ENCODE data around the gene ZNF236. TPM values are rescaled to one million over a fixed set of nuclear protein-coding genes. Genes with fewer than 3 reads are reported as not detected.

ZNF236 gene
- total RNA-seq, 1 donor, result 11.6 TPM

GRCh38 chr18:76922107-76922506 is 99.8 kb downstream of the ZNF236 start:
- Histone ChIP-seq H3K27me3 (ENCODE audit: insufficient read depth, low read length) (no peaks in the 10 kb centered on the region), H2AFZ (ENCODE audit: low read length) (no peak overlapping the region), H3K36me3 (ENCODE audit: insufficient read depth, low read length) (peaks cover 19% of the 10 kb centered on the region), H3K4me2 (ENCODE audit: insufficient read depth, low read length) (peak overlapping the region; percentile 6), H3K27ac (ENCODE audit: low read depth, low read length) (no peak overlapping the region), H3K4me1 (ENCODE audit: insufficient read depth, low read length) (no peaks in the 10 kb centered on the region), H3K4me3 (ENCODE audit: insufficient read depth, low read length) (no peak overlapping the region), H3K79me2 (ENCODE audit: insufficient read depth, low read length) (peaks cover 2% of the 10 kb centered on the region), H4K20me1 (ENCODE audit: insufficient read depth, low read length) (no peaks in the 10 kb centered on the region), H3K9me3 (ENCODE audit: low read depth, low read length) (no peaks in the 10 kb centered on the region)
- DNase-seq (ENCODE audit: insufficient read length, low spot score, missing footprints), result peak; percentile 85
- peak; percentile 65 for TF ChIP-seq CTCF (IDR thresholded peaks at IDR 0.05; ENCODE audit: extremely low read depth, low read depth, low read length)

- H3K4me2 ChIP-seq (ENCODE audit: insufficient read depth, low read length), result no peak overlapping the region
- H3K27me3 ChIP-seq (ENCODE audit: insufficient read depth, low read length), result no peaks in the 10 kb centered on the region
- H3K79me2 ChIP-seq (ENCODE audit: insufficient read depth, low read length), result peaks cover 2% of the 10 kb centered on the region
- H3K36me3 ChIP-seq (ENCODE audit: insufficient read depth, low read length), result peaks cover 25% of the 10 kb centered on the region
- no peak for DNase-seq (ENCODE audit: insufficient read length, low spot score, missing footprints)
- H2AFZ ChIP-seq (ENCODE audit: low read length), result no peak overlapping the region
- no peaks in the 10 kb centered on the region for H3K9me3 ChIP-seq (ENCODE audit: low read depth, low read length)
- no peaks in the 10 kb centered on the region for H3K4me1 ChIP-seq (ENCODE audit: insufficient read depth, low read length)
- H3K27ac ChIP-seq (ENCODE audit: low read depth, low read length), result no peak overlapping the region
- peak; percentile 60 for TF ChIP-seq CTCF (IDR thresholded peaks at IDR 0.05; ENCODE audit: extremely low read depth, low read depth, low read length)
- H4K20me1 ChIP-seq (ENCODE audit: insufficient read depth, low read length), result no peaks in the 10 kb centered on the region
- no peak overlapping the region for H3K4me3 ChIP-seq (ENCODE audit: insufficient read depth, low read length)
Observed at GRCh38 chr18:76923485-76924085, 101.2 kb downstream of the ZNF236 start.

- no peak for TF ChIP-seq CTCF (IDR thresholded peaks at IDR 0.05; ENCODE audit: extremely low read depth, low read depth, low read length)
- peaks cover 34% of the 10 kb centered on the region for H3K36me3 ChIP-seq (ENCODE audit: insufficient read depth, low read length)
- H3K4me3 ChIP-seq (ENCODE audit: insufficient read depth, low read length), result no peak overlapping the region
- H2AFZ ChIP-seq (ENCODE audit: low read length), result no peak overlapping the region
- no peaks in the 10 kb centered on the region for H3K9me3 ChIP-seq (ENCODE audit: low read depth, low read length)
- no peaks in the 10 kb centered on the region for H3K4me1 ChIP-seq (ENCODE audit: insufficient read depth, low read length)
- no peak for DNase-seq (ENCODE audit: insufficient read length, low spot score, missing footprints)
- H3K79me2 ChIP-seq (ENCODE audit: insufficient read depth, low read length), result peaks cover 2% of the 10 kb centered on the region
- no peaks in the 10 kb centered on the region for H4K20me1 ChIP-seq (ENCODE audit: insufficient read depth, low read length)
- H3K4me2 ChIP-seq (ENCODE audit: insufficient read depth, low read length), result no peak overlapping the region
- H3K27ac ChIP-seq (ENCODE audit: low read depth, low read length), result no peak overlapping the region
- H3K27me3 ChIP-seq (ENCODE audit: insufficient read depth, low read length), result no peaks in the 10 kb centered on the region
Observed at GRCh38 chr18:76925501-76925900, 103.1 kb downstream of the ZNF236 start.

GRCh38 chr18:76927223-76927725 is 104.9 kb downstream of the ZNF236 start:
- H3K4me2 ChIP-seq (ENCODE audit: insufficient read depth, low read length), result peak overlapping the region; percentile 22
- H3K79me2 ChIP-seq (ENCODE audit: insufficient read depth, low read length), result peaks cover 2% of the 10 kb centered on the region
- peak overlapping the region; percentile 44 for H2AFZ ChIP-seq (ENCODE audit: low read length)
- H3K36me3 ChIP-seq (ENCODE audit: insufficient read depth, low read length), result peaks cover 39% of the 10 kb centered on the region
- H3K27ac ChIP-seq (ENCODE audit: low read depth, low read length), result no peak overlapping the region
- no peaks in the 10 kb centered on the region for H4K20me1 ChIP-seq (ENCODE audit: insufficient read depth, low read length)
- no peak for DNase-seq (ENCODE audit: insufficient read length, low spot score, missing footprints)
- TF ChIP-seq CTCF (IDR thresholded peaks at IDR 0.05; ENCODE audit: extremely low read depth, low read depth, low read length), result no peak
- no peaks in the 10 kb centered on the region for H3K27me3 ChIP-seq (ENCODE audit: insufficient read depth, low read length)
- no peaks in the 10 kb centered on the region for H3K9me3 ChIP-seq (ENCODE audit: low read depth, low read length)
- H3K4me1 ChIP-seq (ENCODE audit: insufficient read depth, low read length), result peaks cover 7% of the 10 kb centered on the region
- no peak overlapping the region for H3K4me3 ChIP-seq (ENCODE audit: insufficient read depth, low read length)
